Lung (tissue), 12 donors: ENCODE measurements around the gene ALDH1A3. TPM values are rescaled to one million over a fixed set of nuclear protein-coding genes. Genes with fewer than 3 reads are reported as not detected.
A peak's percentile ranks its signal among the peaks of the same experiment; 100 is the strongest.

ENCODE experiments used
- ATAC-seq: fragments of 200-7000 bp; cut with Tn5 transposase; one replicate; pipeline ENCODE4 v1.9.1; 2020; ENCODE audit warnings: moderate number of reproducible peaks; ENCODE audit not compliant: insufficient read depth, low FRiP score
- DNase-seq, 3 donors: peaks; one replicate each; pipeline ENCODE4 v3.0.0-alpha.2; 2013 to 2017
- H3K27ac ChIP-seq, 2 donors: one replicate each; pipeline ENCODE4 v1.5.1; 2013; ENCODE audit warnings: mild to moderate bottlenecking in 2 of 2, moderate library complexity in 2 of 2, control low read depth in 1 of 2, inconsistent platforms in 1 of 2, low read depth in 1 of 2, low read length in 1 of 2
- H3K27me3 ChIP-seq, 3 donors: one replicate each; pipeline ENCODE4 v1.5.1; 2013; ENCODE audit warnings: low read length in 2 of 3; ENCODE audit not compliant: control insufficient read depth in 3 of 3, insufficient read depth in 3 of 3
- H3K36me3 ChIP-seq, 4 donors: one replicate each; pipeline ENCODE4 v1.5.1; 2013; ENCODE audit warnings: low read length in 4 of 4, mild to moderate bottlenecking in 1 of 4, moderate library complexity in 1 of 4; ENCODE audit not compliant: control insufficient read depth in 4 of 4, insufficient read depth in 4 of 4
- H3K4me1 ChIP-seq, 5 donors: one replicate each; pipeline ENCODE4 v1.5.1; 2013; ENCODE audit warnings: low read length in 5 of 5, mild to moderate bottlenecking in 2 of 5, moderate library complexity in 1 of 5; ENCODE audit not compliant: control insufficient read depth in 5 of 5, insufficient read depth in 5 of 5
- H3K4me3 ChIP-seq: one replicate; pipeline ENCODE4 v1.5.1; 2013; ENCODE audit warnings: mild to moderate bottlenecking, control low read depth, moderate library complexity
- H3K9ac ChIP-seq, 2 donors: one replicate each; pipeline ENCODE4 v1.5.1; 2013; ENCODE audit warnings: low read length in 2 of 2, control low read depth in 1 of 2; ENCODE audit not compliant: insufficient read depth in 1 of 2
- H3K9me3 ChIP-seq, 4 donors: one replicate each; pipeline ENCODE4 v1.5.1; 2013; ENCODE audit warnings: low read length in 3 of 4, mild to moderate bottlenecking in 1 of 4, moderate library complexity in 1 of 4; ENCODE audit not compliant: control insufficient read depth in 4 of 4, insufficient read depth in 3 of 4
- CTCF ChIP-seq: IDR thresholded peaks from 2 replicates; pipeline ENCODE4 v1.5.1; 2012; ENCODE audit warnings: mild to moderate bottlenecking; ENCODE audit errors: control extremely low read depth, extremely low read depth
- WGBS, 2 donors: extraction: QIAGEN DNeasy Blood & Tissue Kit; methylation state at CpG; one replicate each; pipeline ENCODE4 v1.1.7; 2013; 5-methylcytosine and 5-hydroxymethylcytosine counted together
- polyA plus RNA-seq, 2 donors: library from polyadenylated mRNA; stranded (reverse); fragments of 200-250 nt; gene quantifications; one replicate each; pipeline ENCODE4 v1.2.1, GENCODE V29; 2013
- total RNA-seq, 2 donors: library from RNA; depleted of rRNA in 1 of 2; stranded (reverse); fragments of >200 nt in 1 of 2; gene quantifications; one replicate each; pipeline ENCODE4 v1.2.1, GENCODE V29; 2014 to 2021
- donor health status: control.
- donor health status: control.
- donor health status: Bipolar disorder and iron deficiency.
- donor health status: healthy.
- donor health status: DM: yes; HTN: yes; CAD: no.

ALDH1A3 gene
- total and polyA plus RNA-seq, 4 donors: 3.0 to 18.7 (median 14.8) TPM

GRCh38 chr15:100862162-100862561 is 17.5 kb upstream of the ALDH1A3 start:
- ATAC-seq (no peak), DNase-seq (no peak)
- Histone ChIP-seq H3K9me3 (peaks cover 0 to 9% (median 3%) of the 10 kb centered on the region in 4 donors), H3K36me3 (no peaks in the 10 kb centered on the region), H3K27me3 (peaks cover 0 to 3% (median 0%) of the 10 kb centered on the region in 3 donors), H3K4me1 (peaks cover 0 to 12% (median 0%) of the 10 kb centered on the region in 5 donors), H3K9ac (no peak overlapping the region), H3K4me3 (no peak overlapping the region), H3K27ac (no peak overlapping the region)
- 83 to 88% methylated on average over 6 of the region's 6 CpGs for WGBS, 2 donors
- TF ChIP-seq CTCF: no peak

- no peak for DNase-seq
- H3K27ac ChIP-seq: no peak overlapping the region
- H3K4me1 ChIP-seq: peaks cover 0 to 19% (median 0%) of the 10 kb centered on the region in 5 donors
- no peak overlapping the region for H3K4me3 ChIP-seq
- H3K9me3 ChIP-seq: peaks cover 0 to 9% (median 3%) of the 10 kb centered on the region in 4 donors
- no peak for ATAC-seq
- WGBS, 2 donors: 59 to 67% methylated on average over 7 of the region's 7 CpGs
- H3K9ac ChIP-seq: no peak overlapping the region
- TF ChIP-seq CTCF: no peak
- no peaks in the 10 kb centered on the region for H3K36me3 ChIP-seq
- peaks cover 0 to 3% (median 0%) of the 10 kb centered on the region in 3 donors for H3K27me3 ChIP-seq
These were observed 16.4 kb upstream of the ALDH1A3 start for GRCh38 chr15:100863075-100863795.

GRCh38 chr15:100863796-100864267 is 15.8 kb upstream of the ALDH1A3 start:
- peaks cover 0 to 19% (median 0%) of the 10 kb centered on the region in 5 donors for H3K4me1 ChIP-seq
- no peak for TF ChIP-seq CTCF
- no peak overlapping the region for H3K9ac ChIP-seq
- WGBS, 2 donors: 56 to 59% methylated on average over 15 of the region's 15 CpGs
- no peak for ATAC-seq
- DNase-seq: peak; percentile 59 to 72 (median 67)
- H3K27me3 ChIP-seq: peaks cover 0 to 3% (median 0%) of the 10 kb centered on the region in 3 donors
- no peaks in the 10 kb centered on the region for H3K36me3 ChIP-seq
- H3K27ac ChIP-seq: no peak overlapping the region
- H3K4me3 ChIP-seq: no peak overlapping the region
- peaks cover 0 to 9% (median 3%) of the 10 kb centered on the region in 4 donors for H3K9me3 ChIP-seq
